Peyer's patch (tissue), 4 donors: ENCODE data around the gene EIF3D. TPM values are rescaled to one million over a fixed set of nuclear protein-coding genes. Genes with fewer than 3 reads are reported as not detected.

ENCODE experiments used
- DNase-seq, 3 donors: peaks; one replicate each; pipeline ENCODE4 v3.0.0-alpha.2; 2017 to 2019
- H3K27ac ChIP-seq, 4 donors: fragments of 200-600 bp; sonication (generic); one replicate each; pipeline ENCODE4 v1.5.1; 2016 to 2019
- H3K27me3 ChIP-seq, 2 donors: fragments of 200-600 bp; sonication (generic); one replicate each; pipeline ENCODE4 v1.5.1; 2019
- H3K36me3 ChIP-seq, 3 donors: fragments of 200-600 bp; sonication (generic); one replicate each; pipeline ENCODE4 v1.5.1; 2016 to 2019
- H3K4me1 ChIP-seq, 4 donors: fragments of 200-600 bp; sonication (generic); one replicate each; pipeline ENCODE4 v1.5.1; 2016 to 2019
- H3K4me3 ChIP-seq, 4 donors: fragments of 200-600 bp; sonication (generic); 1 replicate in 3 of 4; 2 replicates in 1 of 4; pipeline ENCODE4 v1.5.1; 2016 to 2019; ENCODE audit warnings: mild to moderate bottlenecking in 1 of 4
- H3K9me3 ChIP-seq, 4 donors: fragments of 200-600 bp; sonication (generic); one replicate each; pipeline ENCODE4 v1.5.1; 2016 to 2019; ENCODE audit warnings: mild to moderate bottlenecking in 1 of 4
- CTCF ChIP-seq, 6 experiments: fragments of 450-650 bp in 4 of 6; fragments of 200-600 bp in 2 of 6; sonication (generic) in 1 of 6; IDR thresholded peaks; one replicate each; pipeline ENCODE4 v1.5.1; 2017 to 2019; ENCODE audit warnings: antibody characterized with exemption in 6 of 6, mild to moderate bottlenecking in 3 of 6, moderate library complexity in 1 of 6
- POLR2A ChIP-seq, 2 donors: fragments of 450-650 bp; IDR thresholded peaks; one replicate each; pipeline ENCODE4 v1.5.1; 2017; ENCODE audit warnings: antibody characterized with exemption in 2 of 2, mild to moderate bottlenecking in 2 of 2, moderate library complexity in 2 of 2
- total RNA-seq, 4 donors: library from RNA; depleted of rRNA; stranded (reverse); fragments of >200 nt; gene quantifications; one replicate each; pipeline ENCODE4 v1.1.0, GENCODE V29; 2016

EIF3D gene
- total RNA-seq, 4 donors from 2014 or later = 135 to 197 (median 167) TPM

- Histone ChIP-seq H3K4me1 (no peaks in the 10 kb centered on the region), H3K9me3 (no peaks in the 10 kb centered on the region), H3K4me3 (no peak overlapping the region), H3K27ac (no peak overlapping the region), H3K36me3 (no peaks in the 10 kb centered on the region), H3K27me3 (no peaks in the 10 kb centered on the region)
- TF ChIP-seq CTCF (IDR thresholded peaks at IDR 0.05) (no peak), POLR2A (IDR thresholded peaks at IDR 0.05) (no peak)
- no peak for DNase-seq
Observed at GRCh38 chr22:36571991-36572390, 43.0 kb upstream of the EIF3D start.

- DNase-seq = no peak
- Histone ChIP-seq H3K27ac (no peak overlapping the region), H3K9me3 (no peaks in the 10 kb centered on the region), H3K4me1 (no peaks in the 10 kb centered on the region), H3K36me3 (no peaks in the 10 kb centered on the region), H3K27me3 (no peaks in the 10 kb centered on the region), H3K4me3 (no peak overlapping the region)
- TF ChIP-seq CTCF (IDR thresholded peaks at IDR 0.05) (no peak), POLR2A (IDR thresholded peaks at IDR 0.05) (no peak)
Observed at GRCh38 chr22:36569999-36570398, 41.0 kb upstream of the EIF3D start.

- DNase-seq = no peak
- H3K9me3 ChIP-seq = no peaks in the 10 kb centered on the region
- H3K27ac ChIP-seq = no peak overlapping the region
- H3K4me1 ChIP-seq = no peaks in the 10 kb centered on the region
- TF ChIP-seq CTCF (IDR thresholded peaks at IDR 0.05) (no peak), POLR2A (IDR thresholded peaks at IDR 0.05) (no peak)
- H3K36me3 ChIP-seq = no peaks in the 10 kb centered on the region
- no peaks in the 10 kb centered on the region for H3K27me3 ChIP-seq
- no peak overlapping the region for H3K4me3 ChIP-seq
Observed at GRCh38 chr22:36568846-36569245, 39.9 kb upstream of the EIF3D start.

GRCh38 chr22:36566720-36567119, 37.8 kb upstream of the EIF3D start:
- DNase-seq = no peak
- H3K27me3 ChIP-seq = no peaks in the 10 kb centered on the region
- no peaks in the 10 kb centered on the region for H3K36me3 ChIP-seq
- H3K9me3 ChIP-seq = no peaks in the 10 kb centered on the region
- no peaks in the 10 kb centered on the region for H3K4me1 ChIP-seq
- H3K27ac ChIP-seq = no peak overlapping the region
- TF ChIP-seq CTCF (IDR thresholded peaks at IDR 0.05) (no peak), POLR2A (IDR thresholded peaks at IDR 0.05) (no peak)
- no peak overlapping the region for H3K4me3 ChIP-seq

GRCh38 chr22:36565686-36566085, 36.7 kb upstream of the EIF3D start:
- Histone ChIP-seq H3K4me1 (no peaks in the 10 kb centered on the region), H3K36me3 (no peaks in the 10 kb centered on the region), H3K27me3 (no peaks in the 10 kb centered on the region), H3K4me3 (no peak overlapping the region), H3K9me3 (no peaks in the 10 kb centered on the region), H3K27ac (no peak overlapping the region)
- DNase-seq = no peak
- TF ChIP-seq CTCF (IDR thresholded peaks at IDR 0.05) (no peak), POLR2A (IDR thresholded peaks at IDR 0.05) (no peak)

GRCh38 chr22:36565159-36565507, 36.2 kb upstream of the EIF3D start:
- Histone ChIP-seq H3K36me3 (no peaks in the 10 kb centered on the region), H3K27me3 (no peaks in the 10 kb centered on the region), H3K4me1 (no peaks in the 10 kb centered on the region), H3K27ac (no peak overlapping the region), H3K9me3 (no peaks in the 10 kb centered on the region), H3K4me3 (no peak overlapping the region)
- no peak for TF ChIP-seq POLR2A (IDR thresholded peaks at IDR 0.05)
- TF ChIP-seq CTCF (IDR thresholded peaks at IDR 0.05) = no peak
- DNase-seq = no peak
